ENCODE results near the gene SNX27. TPM values are rescaled to one million over a fixed set of nuclear protein-coding genes. Genes with fewer than 3 reads are reported as not detected.

The SNX27 gene
- polyA plus RNA-seq, 5 donors: 17.7 to 26.2 (median 22.6) TPM

GRCh38 chr1:151703813-151704212 is 92.0 kb downstream of the SNX27 start:
- DNase-seq: no peak

GRCh38 chr1:151704246-151704645 is 92.4 kb downstream of the SNX27 start:
- DNase-seq: no peak

- DNase-seq: no peak
Measured at GRCh38 chr1:151705146-151705545, 93.3 kb downstream of the SNX27 start.

GRCh38 chr1:151705753-151706463 is 94.1 kb downstream of the SNX27 start:
- DNase-seq: no peak

GRCh38 chr1:151706464-151707415 is 94.9 kb downstream of the SNX27 start:
- no peak for DNase-seq

GRCh38 chr1:151707541-151708065 is 95.8 kb downstream of the SNX27 start:
- DNase-seq: no peak

GRCh38 chr1:151708891-151709290 is 97.0 kb downstream of the SNX27 start:
- no peak for DNase-seq

GRCh38 chr1:151710187-151710840 is 98.5 kb downstream of the SNX27 start:
- DNase-seq: no peak

- DNase-seq: no peak
Measured at GRCh38 chr1:151711044-151711800, 99.4 kb downstream of the SNX27 start.

- DNase-seq: no peak
Measured at GRCh38 chr1:151711951-151712350, 100.1 kb downstream of the SNX27 start.

GRCh38 chr1:151713044-151713443 is 101.2 kb downstream of the SNX27 start:
- no peak for DNase-seq

GRCh38 chr1:151713874-151714273 is 102.0 kb downstream of the SNX27 start:
- DNase-seq: no peak

- DNase-seq: no peak
Measured at GRCh38 chr1:151714820-151715725, 103.2 kb downstream of the SNX27 start.

- no peak for DNase-seq
Measured at GRCh38 chr1:151715726-151716404, 104.0 kb downstream of the SNX27 start.

GRCh38 chr1:151716405-151716762 is 104.5 kb downstream of the SNX27 start:
- DNase-seq: no peak

GRCh38 chr1:151716771-151717631 is 105.2 kb downstream of the SNX27 start, which contains the start of gene CELF3:
CELF3 (minus strand) TSS chr1:151716803; CDS start chr1:151716020, 783 bp downstream.
- DNase-seq: peak in 1 of 2 donors; percentile 24

- DNase-seq: no peak
Measured at GRCh38 chr1:151718011-151718431, 106.2 kb downstream of the SNX27 start.

GRCh38 chr1:151718666-151719065 is 106.8 kb downstream of the SNX27 start:
- DNase-seq: no peak

Measured in right lung (tissue), 5 donors.